Measurements from ENCODE around the gene KRT75. TPM values are rescaled to one million over a fixed set of nuclear protein-coding genes. Genes with fewer than 3 reads are reported as not detected.

The KRT75 gene
- total RNA-seq, 3 donors from 2014 or later (not counting 1 experiment from before 2014, with no cell fraction given) = not detected

- TF ChIP-seq CTCF (IDR thresholded peaks at IDR 0.05) = no peak
- DNase-seq (no peak), ATAC-seq (no peak)
- 77% methylated on average over 10 of the region's 11 CpGs for WGBS (ENCODE audit: insufficient coverage)
- Histone ChIP-seq H3K27me3 (ENCODE audit: control insufficient read depth, insufficient read depth, low read length) (no peaks in the 10 kb centered on the region), H3K27ac (ENCODE audit: low read length) (no peak overlapping the region), H3K9me3 (ENCODE audit: control insufficient read depth, insufficient read depth, low read length) (no peaks in the 10 kb centered on the region), H3K4me1 (ENCODE audit: control insufficient read depth, insufficient read depth, low read length) (no peaks in the 10 kb centered on the region), H3K4me3 (ENCODE audit: low read length) (no peak overlapping the region), H3K36me3 (ENCODE audit: control insufficient read depth, insufficient read depth, low read length) (no peaks in the 10 kb centered on the region)
- intact Hi-C loops (cut with micrococcal nuclease) = no loop called here
- no peak overlapping the region for H3K27ac Mint-ChIP-seq
- peaks cover 19 to 26% of the 10 kb centered on the region in 2 donors for H3K27me3 Mint-ChIP-seq (ENCODE audit: low read depth in 2 of 2)
- H3K9me3 Mint-ChIP-seq = no peaks in the 10 kb centered on the region
- H3K4me1 Mint-ChIP-seq = peaks cover 10 to 12% of the 10 kb centered on the region in 2 donors
- H3K4me3 Mint-ChIP-seq = no peak overlapping the region
- H3K36me3 Mint-ChIP-seq = no peaks in the 10 kb centered on the region
Observed at GRCh38 chr12:52423661-52424500, 10.3 kb downstream of the KRT75 start.

GRCh38 chr12:52423035-52423434, 11.1 kb downstream of the KRT75 start:
- H3K27ac ChIP-seq (ENCODE audit: low read length) = no peak overlapping the region
- Mint-ChIP-seq H3K4me3 (no peak overlapping the region), H3K27ac (no peak overlapping the region), H3K4me1 (peaks cover 10 to 12% of the 10 kb centered on the region in 2 donors), H3K36me3 (no peaks in the 10 kb centered on the region), H3K9me3 (no peaks in the 10 kb centered on the region), H3K27me3 (ENCODE audit: low read depth in 2 of 2) (peaks cover 13 to 22% of the 10 kb centered on the region in 2 donors)
- H3K4me3 ChIP-seq (ENCODE audit: low read length) = no peak overlapping the region
- H3K4me1 ChIP-seq (ENCODE audit: control insufficient read depth, insufficient read depth, low read length) = no peaks in the 10 kb centered on the region
- no peaks in the 10 kb centered on the region for H3K27me3 ChIP-seq (ENCODE audit: control insufficient read depth, insufficient read depth, low read length)
- intact Hi-C loops (cut with micrococcal nuclease) = no loop called here
- no peaks in the 10 kb centered on the region for H3K9me3 ChIP-seq (ENCODE audit: control insufficient read depth, insufficient read depth, low read length)
- ATAC-seq (no peak), DNase-seq (no peak)
- TF ChIP-seq CTCF (IDR thresholded peaks at IDR 0.05) = no peak
- no peaks in the 10 kb centered on the region for H3K36me3 ChIP-seq (ENCODE audit: control insufficient read depth, insufficient read depth, low read length)
- 73% methylated on average over 6 of the region's 6 CpGs for WGBS (ENCODE audit: insufficient coverage)

GRCh38 chr12:52419656-52420055, 14.5 kb downstream of the KRT75 start:
- no peak overlapping the region for H3K4me3 Mint-ChIP-seq
- H3K4me3 ChIP-seq (ENCODE audit: low read length) = no peak overlapping the region
- DNase-seq (no peak), ATAC-seq (peak in 1 of 3 donors; percentile 34)
- H3K4me1 Mint-ChIP-seq = peaks cover 10 to 12% of the 10 kb centered on the region in 2 donors
- no peak overlapping the region for H3K27ac Mint-ChIP-seq
- H3K9me3 ChIP-seq (ENCODE audit: control insufficient read depth, insufficient read depth, low read length) = no peaks in the 10 kb centered on the region
- no peaks in the 10 kb centered on the region for H3K36me3 Mint-ChIP-seq
- H3K36me3 ChIP-seq (ENCODE audit: control insufficient read depth, insufficient read depth, low read length) = no peaks in the 10 kb centered on the region
- H3K27me3 Mint-ChIP-seq (ENCODE audit: low read depth in 2 of 2) = peaks cover 21 to 35% of the 10 kb centered on the region in 2 donors
- no peaks in the 10 kb centered on the region for H3K27me3 ChIP-seq (ENCODE audit: control insufficient read depth, insufficient read depth, low read length)
- H3K9me3 Mint-ChIP-seq = no peaks in the 10 kb centered on the region
- no peaks in the 10 kb centered on the region for H3K4me1 ChIP-seq (ENCODE audit: control insufficient read depth, insufficient read depth, low read length)
- intact Hi-C loops (cut with micrococcal nuclease) = no loop called here
- H3K27ac ChIP-seq (ENCODE audit: low read length) = no peak overlapping the region
- no peak for TF ChIP-seq CTCF (IDR thresholded peaks at IDR 0.05)
- WGBS (ENCODE audit: insufficient coverage) = no CpG with 5 or more reads among the region's 1 CpG

Measured in natural killer cell (primary cell).